Liver (tissue), 3 donors: ENCODE results near the gene COL4A4.

Experiments
- ATF3 ChIP-seq: IDR thresholded peaks from 2 replicates; pipeline ENCODE4 v1.6.1; 2016; ENCODE audit warnings: antibody characterized with exemption
- CTCF ChIP-seq: fragments of 150-350 bp; IDR thresholded peaks from 2 replicates; pipeline ENCODE4 v1.5.1; 2017; ENCODE audit warnings: improper control_type of control experiment, low read depth, low read length; ENCODE audit not compliant: missing input control
- SP1 ChIP-seq: IDR thresholded peaks from 2 replicates; pipeline ENCODE4 v1.6.1; 2018; ENCODE audit warnings: antibody characterized with exemption, mild to moderate bottlenecking
- ZBTB33 ChIP-seq: IDR thresholded peaks from 2 replicates; pipeline ENCODE4 v1.6.1; 2016; ENCODE audit warnings: antibody characterized with exemption
- donor health status: healthy.
- donor health status: healthy.

GRCh38 chr2:226981791-226982326, 182.1 kb downstream of the COL4A4 start:
- TF ChIP-seq SP1, result no peak
- TF ChIP-seq CTCF, result no peak
- no peak for TF ChIP-seq ZBTB33
- no peak for TF ChIP-seq ATF3
